ENCODE measurements around the gene RASSF10. TPM values are rescaled to one million over a fixed set of nuclear protein-coding genes. Genes with fewer than 3 reads are reported as not detected.

Gene RASSF10
- total RNA-seq, 1 experiment from 2014 or later = not detected

DNA sequence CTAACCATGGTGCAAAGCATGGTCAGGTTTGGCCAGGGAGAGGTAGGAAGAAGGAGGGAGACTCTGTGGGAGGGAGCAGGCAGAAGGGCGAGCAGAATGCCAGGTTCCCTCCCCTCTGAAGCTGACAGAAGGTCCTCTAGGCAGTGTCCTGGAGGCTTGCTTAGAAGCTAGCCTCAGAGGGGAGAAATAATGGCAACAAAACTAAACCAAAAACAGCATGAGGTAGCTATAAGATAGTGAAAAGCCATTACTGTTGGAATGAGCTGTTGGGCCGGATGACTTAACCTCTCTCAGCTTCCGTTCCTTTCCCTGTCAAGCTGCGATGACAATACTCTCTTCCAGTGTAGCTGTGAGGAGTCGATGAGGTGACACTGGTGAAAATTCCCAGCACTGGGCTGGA is 36.6 kb downstream of the RASSF10 start:
- Histone ChIP-seq H3K4me3 (replicated peaks in 1 of 2; ENCODE audit: low read depth in 1 of 2, low read length in 2 of 2) (no peak overlapping the region), H4K20me1 (ENCODE audit: insufficient read depth) (no peaks in the 10 kb centered on the region), H3K9ac (ENCODE audit: low read length) (no peak overlapping the region), H3K79me2 (ENCODE audit: insufficient read depth, low read length) (no peaks in the 10 kb centered on the region), H3K36me3 (ENCODE audit: control insufficient read depth in 1 of 2, insufficient read depth in 2 of 2, low read length in 2 of 2) (no peaks in the 10 kb centered on the region), H2AFZ (ENCODE audit: low read depth, low read length, poor library complexity, severe bottlenecking) (no peak overlapping the region), H3K4me1 (ENCODE audit: control insufficient read depth in 1 of 2, insufficient read depth in 2 of 2, low read length in 2 of 2) (peaks cover 0 to 1% of the 10 kb centered on the region in 2 experiments; a peak in 1 of 4 replicates), H3K27ac (ENCODE audit: low read depth, low read length) (no peak overlapping the region), H3K9me3 (ENCODE audit: control insufficient read depth in 1 of 2, insufficient read depth in 1 of 2, low read depth in 1 of 2, low read length in 2 of 2) (no peaks in the 10 kb centered on the region), H3K9me2 (ENCODE audit: insufficient read depth) (no peaks in the 10 kb centered on the region; the same call in 1 of the 2 replicates), H3K4me2 (ENCODE audit: low read length) (no peak overlapping the region), H3K27me3 (ENCODE audit: insufficient read depth, low read length) (no peaks in the 10 kb centered on the region)
- intact Hi-C loops (cut with micrococcal nuclease) = no loop called here
- ATAC-seq (no peak), DNase-seq (ENCODE audit: low read depth, low spot score) (no peak)
- ChIA-PET POLR2A (no interaction called here), RAD21 (ENCODE audit: low non-redundant PET in 1 of 2, low total read pairs in 2 of 2, uncharacterized antibody in 2 of 2, unreplicated experiment in 2 of 2) (no interaction called here), CTCF (no interaction called here)
- BruUV-seq (replicated peaks) = no TSS peak
- TF ChIP-seq, protein P1, sequence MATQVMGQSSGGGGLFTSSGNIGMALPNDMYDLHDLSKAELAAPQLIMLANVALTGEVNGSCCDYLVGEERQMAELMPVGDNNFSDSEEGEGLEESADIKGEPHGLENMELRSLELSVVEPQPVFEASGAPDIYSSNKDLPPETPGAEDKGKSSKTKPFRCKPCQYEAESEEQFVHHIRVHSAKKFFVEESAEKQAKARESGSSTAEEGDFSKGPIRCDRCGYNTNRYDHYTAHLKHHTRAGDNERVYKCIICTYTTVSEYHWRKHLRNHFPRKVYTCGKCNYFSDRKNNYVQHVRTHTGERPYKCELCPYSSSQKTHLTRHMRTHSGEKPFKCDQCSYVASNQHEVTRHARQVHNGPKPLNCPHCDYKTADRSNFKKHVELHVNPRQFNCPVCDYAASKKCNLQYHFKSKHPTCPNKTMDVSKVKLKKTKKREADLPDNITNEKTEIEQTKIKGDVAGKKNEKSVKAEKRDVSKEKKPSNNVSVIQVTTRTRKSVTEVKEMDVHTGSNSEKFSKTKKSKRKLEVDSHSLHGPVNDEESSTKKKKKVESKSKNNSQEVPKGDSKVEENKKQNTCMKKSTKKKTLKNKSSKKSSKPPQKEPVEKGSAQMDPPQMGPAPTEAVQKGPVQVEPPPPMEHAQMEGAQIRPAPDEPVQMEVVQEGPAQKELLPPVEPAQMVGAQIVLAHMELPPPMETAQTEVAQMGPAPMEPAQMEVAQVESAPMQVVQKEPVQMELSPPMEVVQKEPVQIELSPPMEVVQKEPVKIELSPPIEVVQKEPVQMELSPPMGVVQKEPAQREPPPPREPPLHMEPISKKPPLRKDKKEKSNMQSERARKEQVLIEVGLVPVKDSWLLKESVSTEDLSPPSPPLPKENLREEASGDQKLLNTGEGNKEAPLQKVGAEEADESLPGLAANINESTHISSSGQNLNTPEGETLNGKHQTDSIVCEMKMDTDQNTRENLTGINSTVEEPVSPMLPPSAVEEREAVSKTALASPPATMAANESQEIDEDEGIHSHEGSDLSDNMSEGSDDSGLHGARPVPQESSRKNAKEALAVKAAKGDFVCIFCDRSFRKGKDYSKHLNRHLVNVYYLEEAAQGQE (IDR thresholded peaks at IDR 0.05; ENCODE audit: low read depth) = no peak
- TF ChIP-seq JUND (IDR thresholded peaks at IDR 0.05) (no peak), EZH2 (IDR thresholded peaks at IDR 0.05) (no peak), POLR2A (IDR thresholded peaks at IDR 0.05; ENCODE audit: borderline replicate concordance, extremely low read depth, insufficient read depth, insufficient read length) (no peak), ELF1 (IDR thresholded peaks at IDR 0.05; ENCODE audit: borderline replicate concordance, low read depth) (no peak), ZFX (IDR thresholded peaks at IDR 0.05) (no peak), CBX3 (IDR thresholded peaks at IDR 0.05; ENCODE audit: low read depth) (no peak), RAD21 (IDR thresholded peaks at IDR 0.05; ENCODE audit: low read depth) (no peak), FOSL1 (IDR thresholded peaks at IDR 0.05; ENCODE audit: low read depth) (no peak), YY1 (IDR thresholded peaks at IDR 0.05; ENCODE audit: extremely low read depth, insufficient replicate concordance, low read depth, low read length) (no peak), TCF7L2 (IDR thresholded peaks at IDR 0.05; ENCODE audit: borderline replicate concordance, extremely low read depth, insufficient read depth, insufficient read length) (no peak)
- TF ChIP-seq, protein P2, sequence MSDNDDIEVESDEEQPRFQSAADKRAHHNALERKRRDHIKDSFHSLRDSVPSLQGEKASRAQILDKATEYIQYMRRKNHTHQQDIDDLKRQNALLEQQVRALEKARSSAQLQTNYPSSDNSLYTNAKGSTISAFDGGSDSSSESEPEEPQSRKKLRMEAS (IDR thresholded peaks at IDR 0.05) = no peak

All from HCT116 (cell line).